Measurements from ENCODE around the gene CDH4.
"Not testable (repeated sequence)": the region's sequence is repeated elsewhere in the genome, so short reads cannot be mapped to it uniquely, and the experiment has no call there.

CDH4 gene

GRCh38 chr20:61847986-61848385 lies 595.9 kb downstream of the CDH4 start:
- Mint-ChIP-seq H3K4me1 (ENCODE audit: low read depth) (no peaks in the 10 kb centered on the region), H3K4me3 (no peak overlapping the region), H3K27ac (no peak overlapping the region), H3K9me3 (no peaks in the 10 kb centered on the region), H3K36me3 (ENCODE audit: low read depth) (no peaks in the 10 kb centered on the region), H3K27me3 (ENCODE audit: low read depth) (no peaks in the 10 kb centered on the region)
- DNase-seq (ENCODE audit: low spot score), result no peak

- no peak overlapping the region for H3K4me3 Mint-ChIP-seq
- no peak overlapping the region for H3K27ac Mint-ChIP-seq
- H3K27me3 Mint-ChIP-seq (ENCODE audit: low read depth), result no peaks in the 10 kb centered on the region
- H3K4me1 Mint-ChIP-seq (ENCODE audit: low read depth), result no peaks in the 10 kb centered on the region
- H3K36me3 Mint-ChIP-seq (ENCODE audit: low read depth), result no peaks in the 10 kb centered on the region
- no peaks in the 10 kb centered on the region for H3K9me3 Mint-ChIP-seq
- no peak for DNase-seq (ENCODE audit: low spot score)
Observed at GRCh38 chr20:61848851-61849250, 596.8 kb downstream of the CDH4 start.

GRCh38 chr20:61849376-61849775 lies 597.3 kb downstream of the CDH4 start:
- H3K4me3 Mint-ChIP-seq, result no peak overlapping the region
- no peaks in the 10 kb centered on the region for H3K9me3 Mint-ChIP-seq
- no peaks in the 10 kb centered on the region for H3K4me1 Mint-ChIP-seq (ENCODE audit: low read depth)
- H3K27me3 Mint-ChIP-seq (ENCODE audit: low read depth), result no peaks in the 10 kb centered on the region
- no peaks in the 10 kb centered on the region for H3K36me3 Mint-ChIP-seq (ENCODE audit: low read depth)
- H3K27ac Mint-ChIP-seq, result no peak overlapping the region
- no peak for DNase-seq (ENCODE audit: low spot score)

- Mint-ChIP-seq H3K36me3 (ENCODE audit: low read depth) (no peaks in the 10 kb centered on the region), H3K27ac (no peak overlapping the region), H3K27me3 (ENCODE audit: low read depth) (no peaks in the 10 kb centered on the region), H3K9me3 (no peaks in the 10 kb centered on the region), H3K4me3 (no peak overlapping the region), H3K4me1 (ENCODE audit: low read depth) (no peaks in the 10 kb centered on the region)
- no peak for DNase-seq (ENCODE audit: low spot score)
Observed at GRCh38 chr20:61849822-61850221, 597.8 kb downstream of the CDH4 start.

- H3K27ac Mint-ChIP-seq, result no peak overlapping the region
- H3K9me3 Mint-ChIP-seq, result no peaks in the 10 kb centered on the region
- H3K4me3 Mint-ChIP-seq, result no peak overlapping the region
- no peaks in the 10 kb centered on the region for H3K4me1 Mint-ChIP-seq (ENCODE audit: low read depth)
- no peaks in the 10 kb centered on the region for H3K36me3 Mint-ChIP-seq (ENCODE audit: low read depth)
- H3K27me3 Mint-ChIP-seq (ENCODE audit: low read depth), result no peaks in the 10 kb centered on the region
- no peak for DNase-seq (ENCODE audit: low spot score)
Observed at GRCh38 chr20:61850457-61850856, 598.4 kb downstream of the CDH4 start.

- no peaks in the 10 kb centered on the region for H3K27me3 Mint-ChIP-seq (ENCODE audit: low read depth)
- H3K36me3 Mint-ChIP-seq (ENCODE audit: low read depth), result no peaks in the 10 kb centered on the region
- DNase-seq (ENCODE audit: low spot score), result no peak
- H3K4me3 Mint-ChIP-seq, result no peak overlapping the region
- H3K27ac Mint-ChIP-seq, result no peak overlapping the region
- no peaks in the 10 kb centered on the region for H3K4me1 Mint-ChIP-seq (ENCODE audit: low read depth)
- H3K9me3 Mint-ChIP-seq, result no peaks in the 10 kb centered on the region
Observed at GRCh38 chr20:61850926-61851900, 599.2 kb downstream of the CDH4 start.

GRCh38 chr20:61852268-61853072 lies 600.4 kb downstream of the CDH4 start:
- no peaks in the 10 kb centered on the region for H3K9me3 Mint-ChIP-seq
- H3K4me3 Mint-ChIP-seq, result no peak overlapping the region
- no peak overlapping the region for H3K27ac Mint-ChIP-seq
- no peaks in the 10 kb centered on the region for H3K36me3 Mint-ChIP-seq (ENCODE audit: low read depth)
- H3K27me3 Mint-ChIP-seq (ENCODE audit: low read depth), result no peaks in the 10 kb centered on the region
- DNase-seq (ENCODE audit: low spot score), result no peak
- no peaks in the 10 kb centered on the region for H3K4me1 Mint-ChIP-seq (ENCODE audit: low read depth)

- Mint-ChIP-seq H3K4me3 (no peak overlapping the region), H3K4me1 (ENCODE audit: low read depth) (no peaks in the 10 kb centered on the region), H3K27ac (no peak overlapping the region), H3K36me3 (ENCODE audit: low read depth) (no peaks in the 10 kb centered on the region), H3K9me3 (no peaks in the 10 kb centered on the region), H3K27me3 (ENCODE audit: low read depth) (no peaks in the 10 kb centered on the region)
- no peak for DNase-seq (ENCODE audit: low spot score)
Observed at GRCh38 chr20:61853073-61854005, 601.3 kb downstream of the CDH4 start.

- not testable (repeated sequence) for DNase-seq (ENCODE audit: low spot score); H3K9me3 Mint-ChIP-seq; H3K36me3 Mint-ChIP-seq (ENCODE audit: low read depth)
Observed at GRCh38 chr20:61854538-61854937, 602.5 kb downstream of the CDH4 start.

GRCh38 chr20:61855286-61855685 lies 603.2 kb downstream of the CDH4 start:
- no peaks in the 10 kb centered on the region for H3K9me3 Mint-ChIP-seq
- H3K27me3 Mint-ChIP-seq (ENCODE audit: low read depth), result no peaks in the 10 kb centered on the region
- no peak overlapping the region for H3K4me3 Mint-ChIP-seq

More at GRCh38 chr20:61854538-61854937, 602.5 kb downstream of the CDH4 start:
- H3K27ac Mint-ChIP-seq; H3K4me3 Mint-ChIP-seq; H3K4me1 Mint-ChIP-seq (ENCODE audit: low read depth); H3K27me3 Mint-ChIP-seq (ENCODE audit: low read depth): not testable (repeated sequence)

GRCh38 chr20:61856626-61857413 lies 604.8 kb downstream of the CDH4 start:
- Mint-ChIP-seq H3K27ac (no peak overlapping the region), H3K9me3 (no peaks in the 10 kb centered on the region), H3K36me3 (ENCODE audit: low read depth) (no peaks in the 10 kb centered on the region)

More at GRCh38 chr20:61855286-61855685, 603.2 kb downstream of the CDH4 start:
- no peak for DNase-seq (ENCODE audit: low spot score)
- Mint-ChIP-seq H3K4me1 (ENCODE audit: low read depth) (no peaks in the 10 kb centered on the region), H3K27ac (no peak overlapping the region), H3K36me3 (ENCODE audit: low read depth) (no peaks in the 10 kb centered on the region)

GRCh38 chr20:61857414-61857775 lies 605.3 kb downstream of the CDH4 start:
- no peaks in the 10 kb centered on the region for H3K36me3 Mint-ChIP-seq (ENCODE audit: low read depth)
- H3K4me3 Mint-ChIP-seq, result no peak overlapping the region
- H3K4me1 Mint-ChIP-seq (ENCODE audit: low read depth), result peaks cover 4% of the 10 kb centered on the region
- no peaks in the 10 kb centered on the region for H3K27me3 Mint-ChIP-seq (ENCODE audit: low read depth)
- no peak overlapping the region for H3K27ac Mint-ChIP-seq
- H3K9me3 Mint-ChIP-seq, result no peaks in the 10 kb centered on the region
- DNase-seq (ENCODE audit: low spot score), result no peak

More at GRCh38 chr20:61856626-61857413, 604.8 kb downstream of the CDH4 start:
- Mint-ChIP-seq H3K4me3 (no peak overlapping the region), H3K27me3 (ENCODE audit: low read depth) (no peaks in the 10 kb centered on the region), H3K4me1 (ENCODE audit: low read depth) (peaks cover 4% of the 10 kb centered on the region)
- no peak for DNase-seq (ENCODE audit: low spot score)

GRCh38 chr20:61857884-61858283 lies 605.8 kb downstream of the CDH4 start:
- H3K4me1 Mint-ChIP-seq (ENCODE audit: low read depth), result peaks cover 4% of the 10 kb centered on the region
- no peak for DNase-seq (ENCODE audit: low spot score)
- H3K27me3 Mint-ChIP-seq (ENCODE audit: low read depth), result no peaks in the 10 kb centered on the region
- H3K4me3 Mint-ChIP-seq, result no peak overlapping the region
- no peaks in the 10 kb centered on the region for H3K9me3 Mint-ChIP-seq
- no peak overlapping the region for H3K27ac Mint-ChIP-seq
- no peaks in the 10 kb centered on the region for H3K36me3 Mint-ChIP-seq (ENCODE audit: low read depth)
